K562 (cell line): ENCODE data around the gene CERS6. TPM values are rescaled to one million over a fixed set of nuclear protein-coding genes. Genes with fewer than 3 reads are reported as not detected.

Experiments used
- CHD2 ChIP-seq: IDR thresholded peaks from 2 replicates; pipeline ENCODE4 v1.6.1; 2011; ENCODE audit warnings: low read depth, low read length
- CLOCK ChIP-seq: fragments of 250-450 bp; sonication (Bioruptor Pico); IDR thresholded peaks from 2 replicates; pipeline ENCODE4 v1.4.0; 2020; ENCODE audit warnings: mild to moderate bottlenecking, moderate library complexity, borderline replicate concordance
- DEAF1 ChIP-seq: fragments of 450-650 bp; formaldehyde crosslinking; IDR thresholded peaks from 2 replicates; pipeline ENCODE4 v1.4.0; 2020; ENCODE audit warnings: mild to moderate bottlenecking, moderate library complexity
- HNRNPH1 ChIP-seq: fragments of 200-400 bp; formaldehyde crosslinking; optimal IDR thresholded peaks from 2 replicates; pipeline ENCODE3; 2017; ENCODE audit warnings: low read depth, mild to moderate bottlenecking, low read length, moderate library complexity
- IFI16 ChIP-seq: fragments of 250-450 bp; sonication (Bioruptor Pico); IDR thresholded peaks from 2 replicates; pipeline ENCODE4 v2.1.2; 2022; ENCODE audit warnings: mild to moderate bottlenecking, inconsistent platforms
- JUN ChIP-seq, 2 experiments: sonication (generic) in 1 of 2; formaldehyde crosslinking in 1 of 2; IDR thresholded peaks; 2 replicates each; pipeline versions ENCODE4 v1.6.1 to v1.8.0; 2012 to 2022; ENCODE audit warnings: borderline replicate concordance in 2 of 2, mild to moderate bottlenecking in 2 of 2, improper control_type of control experiment in 1 of 2, low read depth in 1 of 2, low read length in 1 of 2, missing genetic modification reagents in 1 of 2
- KLF16 ChIP-seq: IDR thresholded peaks from 2 replicates; pipeline ENCODE4 v1.6.1; 2016; ENCODE audit warnings: antibody characterized with exemption
- TAF7 ChIP-seq: fragments of 450-650 bp; IDR thresholded peaks from 2 replicates; pipeline ENCODE4 v1.6.1; 2016; ENCODE audit warnings: missing genetic modification characterization, missing compliant biosample characterization
- TSC22D4 ChIP-seq: fragments of 450-650 bp; IDR thresholded peaks from 2 replicates; pipeline ENCODE4 v1.6.1; 2016; ENCODE audit warnings: missing genetic modification characterization, missing biosample characterization, control low read depth
- ZNF165 ChIP-seq: fragments of 250-450 bp; sonication (Bioruptor Pico); IDR thresholded peaks from 2 replicates; pipeline ENCODE4 v1.4.0; 2020; ENCODE audit warnings: borderline replicate concordance
- ZNF224 ChIP-seq: sonication (generic); formaldehyde crosslinking; IDR thresholded peaks from 2 replicates; pipeline ENCODE4 v1.8.0; 2022; ENCODE audit warnings: mild to moderate bottlenecking, missing genetic modification reagents
- ZNF780A ChIP-seq: fragments of 250-450 bp; sonication (Bioruptor Pico); IDR thresholded peaks from 2 replicates; pipeline ENCODE4 v1.5.0; 2021; ENCODE audit warnings: mild to moderate bottlenecking
- polyA plus RNA-seq, 8 experiments: library from polyadenylated mRNA; depleted of rRNA in 4 of 8; stranded (reverse) in 5 of 8; unstranded in 3 of 8; fragments of >200 nt; fragmentation: Nextera tagmentation in 2 of 8; fragmentation: Illumina TruSeq in 1 of 8; extraction: Ambion mirVana in 2 of 8; extraction: Trizol in 1 of 8; gene quantifications; 2 replicates each; pipeline versions ENCODE4 v1.2.1 to v1.2.3, GENCODE V29; 2011 to 2014; ENCODE audit warnings: inconsistent platforms in 1 of 8, missing spikeins in 1 of 8
- total RNA-seq, 7 experiments: library from RNA; depleted of rRNA in 6 of 7; stranded (reverse); fragments of >200 nt in 6 of 7; fragmentation: Illumina TruSeq in 2 of 7; extraction: Trizol in 2 of 7; gene quantifications; 2 replicates each; pipeline versions ENCODE4 v1.2.1 to v1.2.3, GENCODE V29; 2011 to 2021; ENCODE audit warnings: low replicate concordance in 1 of 7
- TF ChIP-seq, protein P1 (sequence below): sonication (generic); formaldehyde crosslinking; IDR thresholded peaks from 2 replicates; pipeline ENCODE4 v1.8.1; 2022; ENCODE audit warnings: missing genetic modification reagents
- TF ChIP-seq, protein P2 (sequence below): fragments of 200-800 bp; sonication (Bioruptor generic); IDR thresholded peaks from 2 replicates; pipeline ENCODE4 v1.6.1; 2016; ENCODE audit warnings: missing genetic modification characterization, missing compliant biosample characterization
- TF ChIP-seq, protein P3 (sequence below): fragments of 450-650 bp; IDR thresholded peaks from 2 replicates; pipeline ENCODE4 v1.6.1; 2016; ENCODE audit warnings: missing biosample characterization, missing genetic modification characterization

Gene CERS6
- total and polyA plus RNA-seq, 9 of the 15 experiments (the other 6 are each of a cell fraction or from before 2014, with no cell fraction given) = 1.6 to 13.6 (median 11.4) TPM

- TF ChIP-seq TSC22D4 (tag) (no peak), ZNF780A (no peak), ZNF224 (CRISPR knock-in tag) (no peak), TAF7 (tag) (no peak), JUN (IDR thresholded peaks at IDR 0.05; ENCODE audit: borderline replicate concordance, low read depth, low read length) (no peak), JUN (CRISPR knock-in tag; IDR thresholded peaks at IDR 0.05; ENCODE audit: borderline replicate concordance) (no peak), HNRNPH1 (no peak), CLOCK (CRISPR knock-in tag) (no peak), CHD2 (no peak), ZNF165 (CRISPR knock-in tag) (no peak), DEAF1 (CRISPR knock-in tag) (no peak), IFI16 (CRISPR knock-in tag) (no peak), KLF16 (no peak)
- TF ChIP-seq, protein P1, sequence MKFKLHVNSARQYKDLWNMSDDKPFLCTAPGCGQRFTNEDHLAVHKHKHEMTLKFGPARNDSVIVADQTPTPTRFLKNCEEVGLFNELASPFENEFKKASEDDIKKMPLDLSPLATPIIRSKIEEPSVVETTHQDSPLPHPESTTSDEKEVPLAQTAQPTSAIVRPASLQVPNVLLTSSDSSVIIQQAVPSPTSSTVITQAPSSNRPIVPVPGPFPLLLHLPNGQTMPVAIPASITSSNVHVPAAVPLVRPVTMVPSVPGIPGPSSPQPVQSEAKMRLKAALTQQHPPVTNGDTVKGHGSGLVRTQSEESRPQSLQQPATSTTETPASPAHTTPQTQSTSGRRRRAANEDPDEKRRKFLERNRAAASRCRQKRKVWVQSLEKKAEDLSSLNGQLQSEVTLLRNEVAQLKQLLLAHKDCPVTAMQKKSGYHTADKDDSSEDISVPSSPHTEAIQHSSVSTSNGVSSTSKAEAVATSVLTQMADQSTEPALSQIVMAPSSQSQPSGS = no peak
- TF ChIP-seq, protein P2, sequence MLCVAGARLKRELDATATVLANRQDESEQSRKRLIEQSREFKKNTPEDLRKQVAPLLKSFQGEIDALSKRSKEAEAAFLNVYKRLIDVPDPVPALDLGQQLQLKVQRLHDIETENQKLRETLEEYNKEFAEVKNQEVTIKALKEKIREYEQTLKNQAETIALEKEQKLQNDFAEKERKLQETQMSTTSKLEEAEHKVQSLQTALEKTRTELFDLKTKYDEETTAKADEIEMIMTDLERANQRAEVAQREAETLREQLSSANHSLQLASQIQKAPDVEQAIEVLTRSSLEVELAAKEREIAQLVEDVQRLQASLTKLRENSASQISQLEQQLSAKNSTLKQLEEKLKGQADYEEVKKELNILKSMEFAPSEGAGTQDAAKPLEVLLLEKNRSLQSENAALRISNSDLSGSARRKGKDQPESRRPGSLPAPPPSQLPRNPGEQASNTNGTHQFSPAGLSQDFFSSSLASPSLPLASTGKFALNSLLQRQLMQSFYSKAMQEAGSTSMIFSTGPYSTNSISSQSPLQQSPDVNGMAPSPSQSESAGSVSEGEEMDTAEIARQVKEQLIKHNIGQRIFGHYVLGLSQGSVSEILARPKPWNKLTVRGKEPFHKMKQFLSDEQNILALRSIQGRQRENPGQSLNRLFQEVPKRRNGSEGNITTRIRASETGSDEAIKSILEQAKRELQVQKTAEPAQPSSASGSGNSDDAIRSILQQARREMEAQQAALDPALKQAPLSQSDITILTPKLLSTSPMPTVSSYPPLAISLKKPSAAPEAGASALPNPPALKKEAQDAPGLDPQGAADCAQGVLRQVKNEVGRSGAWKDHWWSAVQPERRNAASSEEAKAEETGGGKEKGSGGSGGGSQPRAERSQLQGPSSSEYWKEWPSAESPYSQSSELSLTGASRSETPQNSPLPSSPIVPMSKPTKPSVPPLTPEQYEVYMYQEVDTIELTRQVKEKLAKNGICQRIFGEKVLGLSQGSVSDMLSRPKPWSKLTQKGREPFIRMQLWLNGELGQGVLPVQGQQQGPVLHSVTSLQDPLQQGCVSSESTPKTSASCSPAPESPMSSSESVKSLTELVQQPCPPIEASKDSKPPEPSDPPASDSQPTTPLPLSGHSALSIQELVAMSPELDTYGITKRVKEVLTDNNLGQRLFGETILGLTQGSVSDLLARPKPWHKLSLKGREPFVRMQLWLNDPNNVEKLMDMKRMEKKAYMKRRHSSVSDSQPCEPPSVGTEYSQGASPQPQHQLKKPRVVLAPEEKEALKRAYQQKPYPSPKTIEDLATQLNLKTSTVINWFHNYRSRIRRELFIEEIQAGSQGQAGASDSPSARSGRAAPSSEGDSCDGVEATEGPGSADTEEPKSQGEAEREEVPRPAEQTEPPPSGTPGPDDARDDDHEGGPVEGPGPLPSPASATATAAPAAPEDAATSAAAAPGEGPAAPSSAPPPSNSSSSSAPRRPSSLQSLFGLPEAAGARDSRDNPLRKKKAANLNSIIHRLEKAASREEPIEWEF (CRISPR knock-in tag) = no peak
- TF ChIP-seq, protein P3, sequence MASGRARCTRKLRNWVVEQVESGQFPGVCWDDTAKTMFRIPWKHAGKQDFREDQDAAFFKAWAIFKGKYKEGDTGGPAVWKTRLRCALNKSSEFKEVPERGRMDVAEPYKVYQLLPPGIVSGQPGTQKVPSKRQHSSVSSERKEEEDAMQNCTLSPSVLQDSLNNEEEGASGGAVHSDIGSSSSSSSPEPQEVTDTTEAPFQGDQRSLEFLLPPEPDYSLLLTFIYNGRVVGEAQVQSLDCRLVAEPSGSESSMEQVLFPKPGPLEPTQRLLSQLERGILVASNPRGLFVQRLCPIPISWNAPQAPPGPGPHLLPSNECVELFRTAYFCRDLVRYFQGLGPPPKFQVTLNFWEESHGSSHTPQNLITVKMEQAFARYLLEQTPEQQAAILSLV (tag) = no peak
These were observed 284.7 kb downstream of the CERS6 start (continued) for GRCh38 chr2:168740788-168741187.
